IPS DF 4.7 (cell line): Measurements from ENCODE around the gene PRDM5.

Source experiments
- DNase-seq: peaks from one replicate; pipeline ENCODE4 v3.0.0-alpha.2; 2013; ENCODE audit warnings: low spot score; ENCODE audit errors: extremely low read depth

Gene PRDM5

DNA sequence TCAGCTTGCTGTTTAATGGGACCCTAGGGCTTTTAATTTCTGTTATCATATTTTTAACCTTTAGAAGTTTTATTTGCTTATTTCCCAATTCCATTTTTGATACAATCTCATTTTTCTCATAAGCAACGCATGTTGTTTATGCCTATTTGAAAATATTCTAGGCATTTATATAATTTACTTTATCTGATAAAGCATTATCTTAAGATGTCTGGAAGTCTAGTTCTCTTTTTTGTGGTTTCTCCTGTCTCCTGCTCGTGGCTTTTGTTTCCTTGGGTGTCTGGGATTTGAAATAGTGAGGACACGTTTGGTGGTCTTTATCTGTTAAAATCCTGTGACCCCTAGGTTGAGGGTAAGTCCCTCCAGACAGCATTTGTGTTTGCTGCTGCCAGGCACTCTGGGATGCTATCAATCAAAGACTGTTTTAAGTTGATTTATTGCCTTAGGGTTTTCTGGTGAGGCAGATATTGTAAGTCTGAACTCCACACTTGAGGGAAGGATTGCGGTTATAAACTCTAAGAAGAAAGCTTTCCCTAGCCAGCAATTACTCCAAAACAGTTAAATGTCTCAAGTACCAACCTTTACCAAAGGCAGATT is 208.0 kb downstream of the PRDM5 start:
- no peak for DNase-seq

DNA sequence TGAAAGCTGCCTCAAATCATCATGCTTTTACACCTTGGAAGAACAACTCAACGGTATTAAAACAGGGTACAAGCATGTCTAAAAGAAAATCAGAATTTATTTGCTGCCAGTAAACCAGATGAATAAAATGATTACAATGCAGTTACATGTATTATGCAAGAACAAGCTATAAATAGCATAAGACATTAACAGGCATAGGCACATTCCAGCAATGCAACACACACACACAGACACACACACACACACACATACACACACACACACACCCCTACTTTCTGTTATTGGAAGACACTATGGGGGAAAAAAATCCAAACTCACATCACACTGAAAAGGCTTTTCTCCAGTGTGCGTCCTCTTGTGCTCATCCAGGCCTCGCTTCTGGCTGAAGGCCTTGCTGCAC is 212.5 kb downstream of the PRDM5 start:
- DNase-seq: no peak

DNA sequence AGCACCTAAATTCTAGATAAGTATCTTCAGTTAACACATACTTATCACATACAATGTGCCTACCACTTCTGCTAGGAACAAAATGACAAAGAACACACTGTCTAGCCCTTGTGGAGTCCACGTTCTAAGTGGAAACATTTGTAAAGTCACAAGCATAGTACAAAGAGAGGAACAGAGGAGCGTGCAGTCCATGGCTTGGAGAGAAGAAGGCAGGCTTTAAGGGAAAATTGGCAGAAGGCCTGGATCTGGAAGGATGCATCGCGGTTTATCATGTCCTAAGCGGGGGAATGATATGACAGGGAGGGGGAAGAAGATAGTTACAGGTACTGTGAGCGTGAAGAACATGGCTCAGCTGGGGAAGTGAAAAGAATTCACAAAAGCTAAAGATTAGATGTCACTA is 218.0 kb downstream of the PRDM5 start:
- DNase-seq: no peak

DNA sequence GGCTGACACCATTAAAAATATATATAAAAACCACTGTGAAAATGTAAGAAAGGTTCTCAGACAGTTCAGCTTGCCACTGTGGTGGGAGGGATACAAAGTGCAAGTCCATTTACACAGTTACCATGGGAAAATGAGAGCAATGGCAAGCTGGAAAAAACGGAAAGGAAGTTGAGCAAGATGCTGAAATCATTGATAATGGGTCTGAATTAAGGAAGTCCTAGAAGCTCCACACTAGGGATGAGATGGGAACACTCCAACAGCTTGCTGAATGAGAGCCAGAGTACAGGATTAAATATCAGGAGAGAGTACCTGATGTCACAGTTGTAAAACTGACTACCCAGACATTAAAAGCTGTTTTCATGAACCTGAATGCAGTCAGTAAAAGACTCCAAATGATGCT is 218.6 kb downstream of the PRDM5 start:
- DNase-seq: no peak

DNA sequence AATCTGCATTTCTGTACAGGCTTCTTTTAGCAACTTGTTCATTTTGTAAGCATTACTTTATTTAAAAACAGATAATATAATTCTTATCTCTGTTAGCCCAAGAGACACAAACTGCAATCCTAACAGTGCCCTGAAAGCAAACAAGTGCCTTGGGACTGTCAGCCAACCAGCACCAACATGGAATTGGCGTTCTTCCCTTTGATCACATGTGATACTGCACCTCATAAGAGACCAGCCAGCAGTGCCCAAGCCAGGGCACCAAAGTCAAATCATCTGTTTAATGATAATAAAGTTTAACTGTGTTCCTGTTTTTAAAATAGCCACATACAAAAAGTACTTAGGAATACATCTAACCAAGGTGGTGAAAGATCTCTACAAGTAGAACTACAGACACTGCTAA is 223.2 kb downstream of the PRDM5 start:
- no peak for DNase-seq

DNA sequence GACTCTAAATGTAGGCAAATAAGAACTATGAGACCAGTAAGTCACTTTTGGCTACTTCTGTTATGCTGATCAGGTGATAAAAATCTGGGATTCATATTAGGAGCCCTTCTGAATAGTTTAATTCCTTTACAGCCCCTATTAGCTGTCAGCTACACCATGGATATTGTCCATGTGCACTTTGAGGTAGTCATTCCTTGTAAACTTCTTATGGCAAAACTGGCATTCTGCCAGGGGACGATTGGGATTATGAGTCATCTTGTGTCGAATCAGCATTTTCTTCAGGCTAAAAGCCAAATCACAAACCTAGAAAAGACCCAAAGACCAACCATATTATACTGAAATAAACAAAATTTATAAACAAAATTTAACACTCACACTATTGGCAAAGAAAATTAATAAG is 227.6 kb downstream of the PRDM5 start:
- no peak for DNase-seq

DNA sequence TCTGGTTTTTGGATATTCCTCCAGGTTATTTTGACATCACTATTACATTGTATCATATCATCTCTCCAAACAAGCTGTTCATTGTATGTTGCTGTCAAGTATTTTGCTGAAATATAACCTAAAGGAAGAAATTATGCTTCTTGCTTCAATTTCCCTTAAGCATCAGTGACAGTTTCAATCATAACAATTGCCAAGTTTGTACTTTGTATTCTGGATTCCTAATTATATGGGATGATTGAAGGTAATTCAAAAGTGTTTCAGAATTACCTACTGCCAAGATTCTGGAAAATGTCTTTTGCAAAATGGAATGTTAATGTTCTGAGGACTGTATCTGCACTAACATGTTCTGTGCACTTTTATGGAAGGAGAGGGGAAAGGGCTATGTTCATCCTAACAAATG is 228.7 kb downstream of the PRDM5 start:
- DNase-seq: no peak

DNA sequence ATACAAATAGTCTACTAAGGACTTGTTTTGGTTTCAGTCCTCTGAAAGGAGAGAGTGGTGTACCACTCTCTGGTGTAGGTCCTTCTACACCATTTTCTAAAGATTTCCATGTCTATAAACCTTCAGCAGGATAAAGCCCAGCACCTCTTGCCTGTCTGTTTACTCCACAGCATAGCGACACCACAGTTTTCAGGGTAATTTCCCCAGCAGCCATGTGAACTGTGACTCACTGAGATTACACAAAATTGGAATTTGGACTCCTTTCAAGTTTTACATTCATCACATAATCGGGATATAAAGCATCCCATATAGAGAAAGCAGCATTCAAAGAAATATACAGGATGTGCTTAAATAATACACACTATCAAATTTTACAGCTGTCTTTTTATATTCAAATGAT is 229.6 kb downstream of the PRDM5 start:
- no peak for DNase-seq

DNA sequence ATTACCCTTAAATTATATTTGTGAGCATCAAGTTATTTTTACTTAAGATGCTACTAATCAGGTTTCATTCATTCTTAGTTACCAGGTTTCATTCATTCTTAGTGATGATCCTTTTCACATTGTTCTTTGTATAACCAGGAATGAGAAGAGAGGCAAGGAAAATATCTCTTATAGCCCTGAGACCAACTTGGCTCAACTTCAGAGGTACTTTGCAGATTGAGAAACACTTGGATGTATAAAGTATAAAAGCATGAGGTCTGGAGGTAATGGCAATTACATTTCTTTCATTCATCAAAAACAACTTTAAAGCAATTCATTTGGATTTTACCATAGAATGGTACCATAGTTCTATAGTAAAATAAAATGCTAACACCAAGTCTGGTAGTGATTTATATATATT is 231.0 kb downstream of the PRDM5 start:
- no peak for DNase-seq

DNA sequence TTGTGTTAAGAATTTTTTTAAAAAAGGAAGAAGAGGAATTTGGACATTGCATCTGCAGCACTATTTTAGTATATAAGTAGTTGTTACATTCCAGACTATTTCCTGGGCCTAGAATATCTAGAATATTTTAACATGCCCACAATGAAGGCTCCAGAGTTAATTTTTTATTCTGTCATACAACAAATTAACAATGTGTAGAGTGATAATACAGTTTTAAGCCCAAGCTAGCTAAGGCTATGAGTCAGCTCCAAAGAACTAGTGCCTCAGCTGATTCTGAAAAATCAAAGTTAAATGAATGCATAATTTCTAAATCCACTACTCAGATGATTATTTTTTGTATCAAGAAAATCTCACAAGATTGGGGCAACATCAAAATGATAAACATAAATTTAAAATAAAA is 231.4 kb downstream of the PRDM5 start:
- no peak for DNase-seq

DNA sequence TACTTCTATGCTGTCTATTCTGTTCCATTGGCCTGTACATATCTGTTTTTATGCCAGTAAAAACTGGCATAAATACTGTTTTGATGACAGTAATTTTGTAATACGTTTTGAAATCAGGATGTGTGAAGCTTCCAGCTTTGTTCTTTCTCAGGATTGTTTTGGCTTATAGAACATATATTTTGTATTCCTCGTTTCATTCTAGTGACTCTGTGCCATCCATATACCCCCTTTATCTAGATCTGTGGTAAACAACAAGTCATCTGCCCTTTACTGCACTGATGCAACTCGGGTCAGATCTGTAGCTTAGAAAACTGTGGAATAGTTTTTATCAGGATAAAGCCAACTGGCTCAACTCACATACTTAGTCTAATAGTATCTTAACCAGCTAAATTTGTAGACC is 233.7 kb downstream of the PRDM5 start:
- DNase-seq: no peak

DNA sequence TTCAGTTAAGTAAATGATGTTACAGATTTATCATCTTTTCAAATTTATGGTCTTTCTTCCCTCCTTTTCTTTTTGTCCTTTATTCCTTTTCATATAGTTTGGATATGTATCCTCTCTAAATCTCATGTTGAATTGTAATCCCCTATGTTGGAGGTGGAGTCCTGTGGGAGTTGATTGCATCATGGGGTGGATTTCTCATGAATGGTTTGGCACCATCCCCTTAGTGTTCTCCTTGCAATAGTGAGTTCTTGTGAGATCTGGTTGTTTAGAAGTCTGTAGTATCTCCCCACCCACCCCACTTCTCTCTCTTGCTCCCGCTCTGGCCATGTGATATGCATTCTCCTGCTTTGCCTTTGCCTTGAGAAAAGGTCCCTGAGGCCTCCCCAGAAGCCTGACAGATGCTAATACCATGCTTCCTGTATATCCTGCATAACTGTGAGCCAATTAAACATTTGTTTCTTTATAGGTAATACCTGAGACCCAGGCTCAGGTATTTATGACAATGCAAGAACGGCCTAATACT is 236.7 kb downstream of the PRDM5 start:
- no peak for DNase-seq

DNA sequence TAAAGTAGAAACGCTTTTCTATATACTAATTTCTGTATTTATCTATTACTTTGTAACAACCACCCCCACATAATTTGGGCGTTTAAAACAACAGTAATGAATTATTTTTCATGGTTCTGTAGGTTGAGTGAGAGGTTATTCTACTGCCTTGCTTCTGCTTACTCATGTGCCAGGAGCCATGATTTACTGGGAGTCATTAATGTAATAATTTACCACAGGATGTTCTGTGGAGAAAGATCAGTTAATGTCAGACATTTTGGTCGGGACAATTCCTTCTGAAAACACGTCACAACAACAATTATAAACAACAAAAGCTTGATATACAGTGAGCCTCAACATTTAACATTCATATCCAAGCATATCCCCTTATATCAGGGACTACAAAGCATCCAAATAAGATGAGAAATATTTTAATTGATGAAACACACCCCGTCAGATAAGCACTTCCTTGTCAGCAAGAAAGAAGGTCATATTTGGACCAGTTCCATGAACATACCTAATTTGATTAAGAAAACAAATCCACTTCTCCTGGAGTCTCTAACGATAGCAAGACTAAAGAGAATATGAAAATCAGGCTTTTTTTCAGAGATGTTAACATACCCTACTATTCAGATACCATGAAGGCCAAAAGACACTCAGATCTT is 238.5 kb downstream of the PRDM5 start:
- DNase-seq: no peak

DNA sequence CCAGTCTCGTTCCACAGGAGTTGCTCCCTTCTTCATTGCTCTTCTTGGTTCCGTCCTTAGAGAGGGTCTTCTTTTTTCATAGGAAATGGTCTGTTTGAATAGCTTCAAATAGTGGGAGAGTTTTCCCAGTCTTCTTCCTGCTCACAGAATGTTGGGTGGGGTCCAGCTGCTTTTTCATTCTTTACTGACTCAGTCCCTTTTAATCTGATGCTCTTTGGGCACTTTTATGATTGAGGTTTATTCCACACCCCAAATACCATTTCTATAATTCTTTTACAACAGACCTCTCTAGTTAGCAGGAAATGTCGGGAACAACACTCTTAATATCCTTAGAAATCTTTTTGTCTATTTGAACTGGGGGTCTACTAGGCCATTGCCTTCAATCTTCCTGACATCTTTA is 239.5 kb downstream of the PRDM5 start:
- no peak for DNase-seq

DNA sequence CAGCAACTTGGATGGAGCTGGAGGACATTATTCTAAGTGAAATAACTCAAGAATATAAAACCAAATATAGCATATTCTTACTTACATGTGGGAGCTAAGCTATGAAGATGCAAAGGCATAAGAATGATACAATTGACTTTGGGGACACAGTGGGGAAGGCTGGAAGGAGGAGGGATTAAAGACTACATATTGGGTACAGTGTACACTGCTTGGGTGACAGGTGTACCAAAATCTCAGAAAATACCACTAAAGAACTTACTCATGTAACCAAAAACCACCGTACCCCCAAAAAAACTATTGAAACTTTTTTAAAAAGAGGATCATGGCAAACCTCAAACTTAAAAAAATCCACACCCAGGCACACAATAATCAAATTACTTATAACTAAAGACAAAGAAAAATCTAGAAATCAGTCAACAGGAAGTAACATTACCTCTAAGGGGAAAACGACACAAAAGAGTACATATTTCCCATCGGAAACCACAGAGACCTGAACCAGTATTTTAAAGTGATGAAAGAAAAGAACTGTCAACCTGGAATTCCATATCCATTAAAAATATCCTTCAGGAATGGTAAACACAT is 241.8 kb downstream of the PRDM5 start:
- DNase-seq: no peak

DNA sequence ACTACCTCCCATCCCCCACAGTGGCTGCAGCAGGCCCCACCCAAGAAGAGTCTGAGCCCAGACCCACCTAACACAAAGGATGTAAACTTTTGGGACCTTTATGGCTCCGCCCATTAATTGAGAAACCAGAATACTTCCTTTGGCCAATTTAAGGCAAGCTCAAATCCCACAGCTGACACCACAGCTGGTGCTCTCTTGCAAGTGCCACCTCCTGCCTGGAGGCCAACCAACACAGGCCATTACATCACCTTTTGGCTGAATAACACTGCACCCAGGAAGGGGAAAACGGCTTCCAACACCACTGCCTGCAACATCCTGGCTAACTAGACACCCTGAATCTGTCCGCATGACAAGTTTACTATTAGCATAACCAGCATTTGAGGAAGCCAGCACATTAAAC is 248.8 kb downstream of the PRDM5 start:
- no peak for DNase-seq

DNA sequence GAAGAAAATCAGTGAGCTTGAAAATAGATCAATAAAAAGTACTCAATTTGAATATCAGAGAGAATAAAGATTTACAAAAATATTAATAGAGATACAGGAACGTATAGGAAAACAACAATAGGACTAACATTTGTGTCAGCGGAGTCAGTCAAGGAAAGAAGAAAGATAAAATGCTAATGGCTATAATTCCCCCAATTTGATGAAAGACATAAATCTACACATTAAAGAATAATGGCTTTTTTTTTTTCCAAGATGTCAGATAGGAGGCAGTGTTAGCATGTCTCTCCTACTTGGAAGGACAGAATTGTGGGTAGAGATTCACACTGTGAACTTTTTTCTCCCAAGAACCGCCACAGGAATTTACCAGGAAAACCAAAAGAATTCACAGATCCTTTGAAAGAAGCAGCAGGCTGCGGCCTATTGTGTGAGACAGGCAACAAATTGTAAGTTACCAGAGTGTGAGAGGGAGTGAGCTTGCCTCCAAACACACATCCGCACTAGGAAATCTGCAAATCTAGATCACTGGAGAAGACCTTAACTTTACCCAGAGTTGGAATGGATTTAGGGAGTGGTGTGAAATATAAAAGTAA is 249.9 kb downstream of the PRDM5 start:
- no peak for DNase-seq

DNA sequence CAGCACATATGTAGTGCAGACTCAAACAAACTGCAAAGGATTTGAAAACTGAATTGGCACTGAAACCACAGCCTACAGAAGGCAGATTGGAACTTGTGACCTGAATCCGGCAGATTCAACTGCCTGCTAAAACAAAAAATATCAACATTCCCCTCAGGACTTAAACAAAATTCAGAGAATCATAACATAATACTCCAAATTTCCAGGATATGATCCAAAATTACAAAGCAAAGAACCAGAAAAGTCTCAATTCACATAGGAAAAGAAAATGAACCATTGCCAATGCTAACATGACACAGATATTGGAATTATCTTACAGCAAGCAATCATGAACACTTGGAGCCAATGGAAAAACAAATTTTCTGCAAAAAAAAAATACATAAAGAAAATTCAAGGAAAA is 250.4 kb downstream of the PRDM5 start:
- no peak for DNase-seq

DNA sequence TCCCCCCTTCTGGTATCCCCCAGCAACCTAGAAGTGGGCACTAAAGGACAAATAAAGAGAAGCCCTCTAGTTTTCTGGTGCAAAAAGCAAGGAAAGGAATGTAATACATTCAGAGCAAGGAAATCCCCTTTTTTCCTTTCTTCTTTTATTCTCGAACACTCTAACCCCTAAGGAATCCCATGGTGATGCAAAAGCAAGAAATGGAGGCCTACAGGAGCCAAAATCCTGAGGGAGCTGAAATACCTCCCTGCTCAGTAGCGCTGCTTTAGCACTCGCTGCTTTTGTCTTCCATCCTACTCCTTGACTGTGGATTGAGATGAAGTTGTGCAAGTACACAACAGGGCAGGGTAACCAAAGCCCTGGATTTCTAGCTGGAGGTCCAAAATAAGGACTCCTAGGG is 251.0 kb downstream of the PRDM5 start:
- no peak for DNase-seq

DNA sequence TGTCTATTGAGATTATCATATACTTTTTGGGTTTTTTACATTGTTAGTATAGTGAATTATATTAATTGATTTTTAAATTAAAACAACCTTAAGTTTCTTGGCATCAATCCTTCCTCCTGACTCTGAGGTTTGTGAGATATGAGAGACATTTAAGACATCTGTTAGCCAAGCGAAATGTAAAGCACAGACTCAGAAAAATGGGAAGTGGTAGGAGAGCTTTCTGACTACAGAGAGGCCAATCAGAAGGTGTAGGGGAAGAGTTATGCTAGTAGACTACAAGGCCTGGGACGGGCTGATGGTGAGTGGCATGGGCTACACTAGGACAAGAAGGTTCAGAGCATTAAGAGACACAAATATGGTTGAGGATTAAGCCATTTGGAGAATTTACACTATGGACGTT is 255.4 kb downstream of the PRDM5 start:
- no peak for DNase-seq

DNA sequence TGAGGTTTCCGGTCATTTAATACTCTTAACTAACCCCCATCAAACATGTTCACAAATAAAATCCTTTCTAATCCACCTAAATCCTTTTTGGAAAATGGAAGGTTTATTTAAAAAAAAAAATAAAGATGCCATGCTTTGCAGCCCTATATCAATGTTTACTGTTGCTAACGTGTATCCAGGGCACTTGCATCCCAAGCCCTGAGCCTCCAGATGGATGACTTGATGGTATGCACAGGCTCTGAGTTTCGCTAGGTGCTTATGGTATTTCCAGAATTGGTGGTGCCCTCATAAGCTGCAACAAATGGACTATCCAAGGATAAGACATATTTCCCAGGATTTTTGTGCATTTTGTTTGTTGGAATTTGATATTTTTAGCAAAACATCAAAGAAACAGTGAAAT is 257.7 kb downstream of the PRDM5 start:
- DNase-seq: no peak

DNA sequence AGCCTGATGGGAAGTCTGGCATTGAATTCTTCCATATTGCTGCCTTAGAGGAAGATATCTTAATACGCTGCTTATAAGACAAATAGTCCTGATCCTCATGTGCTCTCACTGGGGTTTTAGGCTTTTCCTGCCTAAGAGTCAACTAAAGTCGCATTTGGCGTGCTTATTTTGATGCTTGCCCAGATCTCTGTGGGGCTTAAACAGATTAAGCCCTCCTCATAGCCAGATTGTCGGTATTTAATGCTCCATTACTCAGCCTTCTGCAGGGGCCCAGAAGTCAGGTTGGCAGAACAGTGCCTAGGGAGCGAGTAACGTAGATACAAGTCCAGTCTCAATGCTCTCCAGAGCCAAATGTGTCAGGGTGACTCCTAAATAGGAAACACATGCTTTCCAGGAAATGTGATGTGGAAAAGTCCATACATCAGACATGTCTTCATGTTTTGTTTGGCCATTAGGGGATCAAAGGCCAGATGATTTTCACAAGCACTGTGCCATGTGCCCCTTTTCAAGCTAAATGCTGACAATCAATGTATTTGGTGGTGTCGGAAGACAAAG is 262.8 kb downstream of the PRDM5 start:
- no peak for DNase-seq
